Measurements from ENCODE around the gene PFKP.
"Not testable (repeated sequence)": the region's sequence is repeated elsewhere in the genome, so short reads cannot be mapped to it uniquely, and the experiment has no call there.

PFKP gene

DNA sequence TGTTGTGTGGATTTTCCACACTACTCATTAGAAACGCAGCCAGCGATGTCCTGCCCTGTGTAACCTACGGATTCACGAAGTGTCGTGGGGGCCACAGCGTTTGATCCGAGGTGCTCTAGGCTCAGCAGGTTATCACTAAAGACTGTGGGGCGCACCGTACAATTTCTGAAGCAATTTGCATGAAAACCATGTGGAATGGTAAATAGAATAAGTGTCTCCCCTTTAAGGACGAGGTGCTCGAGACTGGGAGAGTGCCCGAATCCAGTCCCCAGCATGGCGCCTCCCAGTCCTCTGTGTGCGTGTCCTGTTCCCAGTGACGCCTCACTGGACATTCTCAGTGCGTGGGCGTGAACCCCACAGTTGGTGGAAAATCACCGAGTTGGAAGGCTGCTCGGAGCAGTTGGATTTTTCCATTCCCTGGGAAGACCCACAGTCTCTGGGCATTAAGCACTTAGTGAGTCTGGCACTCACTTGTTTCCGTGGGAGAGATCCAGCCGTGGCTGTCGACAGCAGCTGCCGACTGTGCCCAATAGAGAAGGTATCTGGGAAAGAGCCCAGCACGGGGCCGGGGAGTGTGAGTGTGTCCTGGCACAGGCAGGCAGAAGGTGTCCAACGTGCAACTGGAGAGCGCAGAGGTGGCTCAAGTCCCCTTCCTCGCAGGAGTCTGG lies 37.0 kb downstream of the PFKP start:
- Histone ChIP-seq H2AFZ (ENCODE audit: low read length) (no peak overlapping the region), H3K79me2 (ENCODE audit: low read length) (no peaks in the 10 kb centered on the region), H3K27me3 (replicated peaks; ENCODE audit: insufficient read depth, low read length) (no peaks in the 10 kb centered on the region), H3K36me3 (replicated peaks; ENCODE audit: insufficient read depth, low read length) (no peaks in the 10 kb centered on the region), H3K4me3 (ENCODE audit: low read length) (no peak overlapping the region), H3K9ac (ENCODE audit: low read length) (no peak overlapping the region), H3K9me2 (replicated peaks; ENCODE audit: insufficient read depth, low read length) (no peaks in the 10 kb centered on the region), H3K4me2 (ENCODE audit: low read depth, low read length) (no peak overlapping the region), H4K20me1 (ENCODE audit: insufficient read depth, low read length) (no peaks in the 10 kb centered on the region), H3K4me1 (ENCODE audit: low read length) (no peaks in the 10 kb centered on the region), H3K9me3 (replicated peaks; ENCODE audit: insufficient read depth, low read length) (no peaks in the 10 kb centered on the region), H3F3A (ENCODE audit: insufficient read depth, low read length) (no peaks in the 10 kb centered on the region), H3K27ac (ENCODE audit: low read length) (no peak overlapping the region)
- TF ChIP-seq EZH2phosphoT487 (IDR thresholded peaks at IDR 0.05; ENCODE audit: low read length) (no peak), EZH2 (optimal IDR thresholded peaks at IDR 0.05; ENCODE audit: low read depth, low read length) (no peak)
- TF ChIP-seq, protein P1, sequence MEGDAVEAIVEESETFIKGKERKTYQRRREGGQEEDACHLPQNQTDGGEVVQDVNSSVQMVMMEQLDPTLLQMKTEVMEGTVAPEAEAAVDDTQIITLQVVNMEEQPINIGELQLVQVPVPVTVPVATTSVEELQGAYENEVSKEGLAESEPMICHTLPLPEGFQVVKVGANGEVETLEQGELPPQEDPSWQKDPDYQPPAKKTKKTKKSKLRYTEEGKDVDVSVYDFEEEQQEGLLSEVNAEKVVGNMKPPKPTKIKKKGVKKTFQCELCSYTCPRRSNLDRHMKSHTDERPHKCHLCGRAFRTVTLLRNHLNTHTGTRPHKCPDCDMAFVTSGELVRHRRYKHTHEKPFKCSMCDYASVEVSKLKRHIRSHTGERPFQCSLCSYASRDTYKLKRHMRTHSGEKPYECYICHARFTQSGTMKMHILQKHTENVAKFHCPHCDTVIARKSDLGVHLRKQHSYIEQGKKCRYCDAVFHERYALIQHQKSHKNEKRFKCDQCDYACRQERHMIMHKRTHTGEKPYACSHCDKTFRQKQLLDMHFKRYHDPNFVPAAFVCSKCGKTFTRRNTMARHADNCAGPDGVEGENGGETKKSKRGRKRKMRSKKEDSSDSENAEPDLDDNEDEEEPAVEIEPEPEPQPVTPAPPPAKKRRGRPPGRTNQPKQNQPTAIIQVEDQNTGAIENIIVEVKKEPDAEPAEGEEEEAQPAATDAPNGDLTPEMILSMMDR (IDR thresholded peaks at IDR 0.05; ENCODE audit: low read length) = no peak
- no peak for DNase-seq

DNA sequence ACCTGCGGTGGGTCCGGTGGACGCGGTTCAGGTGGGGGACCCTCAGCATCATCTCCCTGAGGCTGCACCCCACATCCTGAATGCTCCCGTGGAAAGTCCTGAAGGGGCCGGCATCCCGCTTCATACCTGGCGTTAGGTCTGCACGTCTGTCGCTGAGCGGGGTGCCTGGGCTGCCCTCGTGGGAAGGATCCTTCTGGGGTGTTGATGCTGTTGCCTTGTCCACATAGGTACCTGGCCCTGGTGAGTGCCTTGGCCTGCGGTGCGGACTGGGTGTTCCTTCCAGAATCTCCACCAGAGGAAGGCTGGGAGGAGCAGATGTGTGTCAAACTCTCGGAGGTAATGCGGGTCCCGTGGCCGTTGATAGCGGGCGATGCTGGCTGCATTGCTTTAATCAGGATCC lies 37.8 kb downstream of the PFKP start:
- H3K4me1 ChIP-seq (ENCODE audit: low read length) = no peaks in the 10 kb centered on the region
- H3F3A ChIP-seq (ENCODE audit: insufficient read depth, low read length) = no peaks in the 10 kb centered on the region
- no peaks in the 10 kb centered on the region for H3K27me3 ChIP-seq (replicated peaks; ENCODE audit: insufficient read depth, low read length)
- H3K4me2 ChIP-seq (ENCODE audit: low read depth, low read length) = no peak overlapping the region
- TF ChIP-seq EZH2 (optimal IDR thresholded peaks at IDR 0.05; ENCODE audit: low read depth, low read length) (no peak), EZH2phosphoT487 (IDR thresholded peaks at IDR 0.05; ENCODE audit: low read length) (no peak)
- TF ChIP-seq, protein P1 (IDR thresholded peaks at IDR 0.05; ENCODE audit: low read length) = no peak
- no peak overlapping the region for H3K4me3 ChIP-seq (ENCODE audit: low read length)
- H2AFZ ChIP-seq (ENCODE audit: low read length) = no peak overlapping the region
- H3K27ac ChIP-seq (ENCODE audit: low read length) = no peak overlapping the region
- no peaks in the 10 kb centered on the region for H3K9me2 ChIP-seq (replicated peaks; ENCODE audit: insufficient read depth, low read length)
- H3K36me3 ChIP-seq (replicated peaks; ENCODE audit: insufficient read depth, low read length) = no peaks in the 10 kb centered on the region
- no peak for DNase-seq
- no peaks in the 10 kb centered on the region for H3K9me3 ChIP-seq (replicated peaks; ENCODE audit: insufficient read depth, low read length)
- no peaks in the 10 kb centered on the region for H4K20me1 ChIP-seq (ENCODE audit: insufficient read depth, low read length)
- no peak overlapping the region for H3K9ac ChIP-seq (ENCODE audit: low read length)
- no peaks in the 10 kb centered on the region for H3K79me2 ChIP-seq (ENCODE audit: low read length)

DNA sequence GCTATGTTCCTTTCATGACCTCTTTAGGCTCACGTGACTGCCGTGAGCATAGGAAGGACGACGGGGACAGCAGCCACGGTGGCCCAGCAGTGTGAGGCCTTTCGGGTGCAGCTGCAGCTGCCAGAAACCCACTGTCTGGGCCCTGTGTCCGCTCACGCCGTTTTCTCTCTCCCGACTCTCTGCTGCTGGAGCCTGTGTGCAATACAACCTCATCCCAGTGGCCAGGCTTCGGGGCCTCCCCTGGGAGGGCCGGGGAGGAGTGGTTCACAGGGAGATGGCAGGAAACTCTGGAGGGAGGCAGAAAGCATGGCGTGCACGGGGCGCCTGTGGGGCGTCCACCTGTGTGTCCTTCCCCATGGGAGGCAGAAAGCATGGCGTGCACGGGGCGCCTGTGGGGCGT lies 38.6 kb downstream of the PFKP start:
- no peak for TF ChIP-seq EZH2 (optimal IDR thresholded peaks at IDR 0.05; ENCODE audit: low read depth, low read length)
- TF ChIP-seq EZH2phosphoT487 (IDR thresholded peaks at IDR 0.05; ENCODE audit: low read length) = no peak
- TF ChIP-seq, protein P1 (IDR thresholded peaks at IDR 0.05; ENCODE audit: low read length) = no peak

DNA sequence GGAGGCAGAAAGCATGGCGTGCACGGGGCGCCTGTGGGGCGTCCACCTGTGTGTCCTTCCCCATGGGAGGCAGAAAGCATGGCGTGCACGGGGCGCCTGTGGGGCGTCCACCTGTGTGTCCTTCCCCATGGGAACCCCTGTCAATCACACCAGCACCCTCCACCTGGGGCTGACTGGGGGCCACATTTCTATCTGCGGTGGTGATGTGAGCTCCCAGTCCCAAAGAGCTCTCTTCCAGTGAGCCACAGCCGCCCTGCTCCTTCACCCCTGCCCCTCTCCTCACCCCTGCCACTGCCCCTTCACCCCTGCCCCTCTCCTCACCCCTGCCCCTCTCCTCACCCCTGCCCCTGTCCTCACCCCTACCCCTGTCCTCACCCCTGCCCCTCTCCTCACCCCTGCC lies 39.0 kb downstream of the PFKP start:
- H3K4me2 ChIP-seq (ENCODE audit: low read depth, low read length); H3K27me3 ChIP-seq (replicated peaks; ENCODE audit: insufficient read depth, low read length); H3F3A ChIP-seq (ENCODE audit: insufficient read depth, low read length); H3K9me2 ChIP-seq (replicated peaks; ENCODE audit: insufficient read depth, low read length); H4K20me1 ChIP-seq (ENCODE audit: insufficient read depth, low read length); DNase-seq; H2AFZ ChIP-seq (ENCODE audit: low read length); H3K27ac ChIP-seq (ENCODE audit: low read length); H3K4me3 ChIP-seq (ENCODE audit: low read length); H3K79me2 ChIP-seq (ENCODE audit: low read length); H3K36me3 ChIP-seq (replicated peaks; ENCODE audit: insufficient read depth, low read length); H3K4me1 ChIP-seq (ENCODE audit: low read length); H3K9ac ChIP-seq (ENCODE audit: low read length); H3K9me3 ChIP-seq (replicated peaks; ENCODE audit: insufficient read depth, low read length): not testable (repeated sequence)

More for the DNA sequence above, 38.6 kb downstream of the PFKP start:
- no peak for DNase-seq
- H3K36me3 ChIP-seq (replicated peaks; ENCODE audit: insufficient read depth, low read length) = no peaks in the 10 kb centered on the region
- H4K20me1 ChIP-seq (ENCODE audit: insufficient read depth, low read length) = no peaks in the 10 kb centered on the region
- H3F3A ChIP-seq (ENCODE audit: insufficient read depth, low read length) = no peaks in the 10 kb centered on the region
- no peak overlapping the region for H2AFZ ChIP-seq (ENCODE audit: low read length)
- H3K4me2 ChIP-seq (ENCODE audit: low read depth, low read length) = no peak overlapping the region
- no peaks in the 10 kb centered on the region for H3K79me2 ChIP-seq (ENCODE audit: low read length)
- no peak overlapping the region for H3K27ac ChIP-seq (ENCODE audit: low read length)
- no peaks in the 10 kb centered on the region for H3K4me1 ChIP-seq (ENCODE audit: low read length)
- H3K9me2 ChIP-seq (replicated peaks; ENCODE audit: insufficient read depth, low read length) = no peaks in the 10 kb centered on the region
- no peaks in the 10 kb centered on the region for H3K9me3 ChIP-seq (replicated peaks; ENCODE audit: insufficient read depth, low read length)
- no peak overlapping the region for H3K4me3 ChIP-seq (ENCODE audit: low read length)
- no peaks in the 10 kb centered on the region for H3K27me3 ChIP-seq (replicated peaks; ENCODE audit: insufficient read depth, low read length)
- H3K9ac ChIP-seq (ENCODE audit: low read length) = no peak overlapping the region

Data from MM.1S (cell line).